ENCODE results near the gene ABCC3.

The ABCC3 gene
- total RNA-seq, result 0 reads per million in 3 experiments

GRCh38 chr17:50634224-50634914 lies at the start of gene ABCC3:
TSS of gene ABCC3 (plus strand) at chr17:50634881. CDS start at chr17:50634937, 56 bp downstream.
- no peak for DNase-seq

GRCh38 chr17:50585346-50585745 lies 49.3 kb upstream of the ABCC3 start:
- DNase-seq, result no peak

GRCh38 chr17:50585891-50586290 lies 48.8 kb upstream of the ABCC3 start:
- DNase-seq, result no peak

GRCh38 chr17:50586421-50587247 lies 48.0 kb upstream of the ABCC3 start:
- no peak for DNase-seq

- DNase-seq, result no peak
These were observed 47.1 kb upstream of the ABCC3 start for GRCh38 chr17:50587571-50587970.

- DNase-seq, result no peak
These were observed 46.2 kb upstream of the ABCC3 start for GRCh38 chr17:50588391-50589049.

GRCh38 chr17:50589095-50589705 lies 45.5 kb upstream of the ABCC3 start:
- no peak for DNase-seq

GRCh38 chr17:50590946-50591737 lies 43.5 kb upstream of the ABCC3 start:
- no peak for DNase-seq

- no peak for DNase-seq
These were observed 41.4 kb upstream of the ABCC3 start for GRCh38 chr17:50593321-50593720.

- no peak for DNase-seq
These were observed 40.4 kb upstream of the ABCC3 start for GRCh38 chr17:50594128-50594823.

- DNase-seq, result no peak
These were observed 39.8 kb upstream of the ABCC3 start for GRCh38 chr17:50594892-50595291.

GRCh38 chr17:50596191-50597037 lies 38.3 kb upstream of the ABCC3 start:
- DNase-seq, result no peak

- no peak for DNase-seq
These were observed 36.2 kb upstream of the ABCC3 start for GRCh38 chr17:50598487-50598886.

GRCh38 chr17:50599606-50600005 lies 35.1 kb upstream of the ABCC3 start:
- no peak for DNase-seq

- no peak for DNase-seq
These were observed 32.8 kb upstream of the ABCC3 start for GRCh38 chr17:50601823-50602375.

- no peak for DNase-seq
These were observed 31.8 kb upstream of the ABCC3 start for GRCh38 chr17:50602836-50603235.

GRCh38 chr17:50603340-50603739 lies 31.3 kb upstream of the ABCC3 start:
- no peak for DNase-seq

GRCh38 chr17:50604513-50604912 lies 30.2 kb upstream of the ABCC3 start:
- DNase-seq, result no peak

GRCh38 chr17:50605429-50605828 lies 29.3 kb upstream of the ABCC3 start:
- DNase-seq, result no peak

- no peak for DNase-seq
These were observed 27.0 kb upstream of the ABCC3 start for GRCh38 chr17:50607522-50608175.
